EH (cell line): Measurements from ENCODE around the gene RPF1.
"Not testable (repeated sequence)": the region's sequence is repeated elsewhere in the genome, so short reads cannot be mapped to it uniquely, and the experiment has no call there.

Source experiments
- DNase-seq: peaks from one replicate; pipeline ENCODE4 v3.0.0-alpha.2; 2015; ENCODE audit warnings: low read depth

Gene RPF1

GRCh38 chr1:84492726-84493125, 13.7 kb downstream of the RPF1 start:
- DNase-seq = no peak

- no peak for DNase-seq
Measured at GRCh38 chr1:84493747-84494146, 14.7 kb downstream of the RPF1 start.

- DNase-seq = no peak
Measured at GRCh38 chr1:84496498-84496897, 17.4 kb downstream of the RPF1 start.

- DNase-seq = no peak
Measured at GRCh38 chr1:84497631-84498275, 18.7 kb downstream of the RPF1 start.

- DNase-seq = no peak
Measured at GRCh38 chr1:84502927-84503326, 23.9 kb downstream of the RPF1 start.

GRCh38 chr1:84504580-84505492, 25.8 kb downstream of the RPF1 start:
- DNase-seq = peak; percentile 69

GRCh38 chr1:84505493-84506001, 26.5 kb downstream of the RPF1 start:
- peak; percentile 73 for DNase-seq

GRCh38 chr1:84506002-84506728, 27.1 kb downstream of the RPF1 start, which contains the start of the genes GNG5 and SPATA1:
GNG5 (minus strand) TSS chr1:84506581; CDS start chr1:84506091, 490 bp downstream.
SPATA1 (plus strand) TSS chr1:84506386; CDS start chr1:84516360, 9,974 bp downstream.
- DNase-seq = peak; percentile 97

- no peak for DNase-seq
Measured at GRCh38 chr1:84506729-84507453, 27.8 kb downstream of the RPF1 start.

- not testable (repeated sequence) for DNase-seq
Measured at GRCh38 chr1:84507887-84508286, 28.8 kb downstream of the RPF1 start.

GRCh38 chr1:84508510-84508909, 29.4 kb downstream of the RPF1 start:
- DNase-seq = no peak

GRCh38 chr1:84509029-84509428, 30.0 kb downstream of the RPF1 start:
- no peak for DNase-seq

GRCh38 chr1:84510165-84510564, 31.1 kb downstream of the RPF1 start:
- no peak for DNase-seq

- peak; percentile 20 for DNase-seq
Measured at GRCh38 chr1:84510668-84511067, 31.6 kb downstream of the RPF1 start.

- no peak for DNase-seq
Measured at GRCh38 chr1:84524590-84524989, 45.5 kb downstream of the RPF1 start.

- DNase-seq = no peak
Measured at GRCh38 chr1:84525779-84526178, 46.7 kb downstream of the RPF1 start.

- no peak for DNase-seq
Measured at GRCh38 chr1:84538599-84538998, 59.5 kb downstream of the RPF1 start.

- peak; percentile 35 for DNase-seq
Measured at GRCh38 chr1:84539972-84540371, 60.9 kb downstream of the RPF1 start.

- peak; percentile 61 for DNase-seq
Measured at GRCh38 chr1:84540759-84541158, 61.7 kb downstream of the RPF1 start.

GRCh38 chr1:84541679-84542078, 62.6 kb downstream of the RPF1 start:
- DNase-seq = no peak
